Measurements from ENCODE around the gene PSMB3. TPM values are rescaled to one million over a fixed set of nuclear protein-coding genes. Genes with fewer than 3 reads are reported as not detected.

The PSMB3 gene
- polyA plus RNA-seq, 2 of the 4 experiments (the other 2 are of a cell fraction): 417 to 463 TPM

- Histone ChIP-seq H3K27ac (no peak overlapping the region), H3K9me3 (no peaks in the 10 kb centered on the region), H3K4me1 (no peaks in the 10 kb centered on the region), H3K4me3 (no peak overlapping the region), H3K4me2 (no peak overlapping the region)
- DNase-seq (ENCODE audit: low read depth in 1 of 2, low spot score in 1 of 2) (no peak), FAIRE-seq (no peak), ATAC-seq (no peak)
- ChIA-PET POLR2A (interaction anchor here (1.3 kb wide), 1 partner anchor 10 kb away, joined by 6 read pairs; the partner anchor contains the start of gene PSMB3), CTCF (interaction anchor here (0.7 to 3.8 kb wide), 16 partner anchors 8 to 413 kb away, joined by 3 to 12 read pairs (median 3); no protein-coding TSS in a partner anchor)
- WGBS (ENCODE audit: missing lambda C conversion rate): 91% methylated on average over 3 of the region's 3 CpGs
- TF ChIP-seq JUNB (IDR thresholded peaks at IDR 0.05): no peak
- TF ChIP-seq CHD4 (IDR thresholded peaks at IDR 0.05; ENCODE audit: borderline replicate concordance): no peak
- TF ChIP-seq ESRRA (IDR thresholded peaks at IDR 0.05; ENCODE audit: borderline replicate concordance, low read length): no peak
- TF ChIP-seq ZC3H11A (IDR thresholded peaks at IDR 0.05): no peak
- TF ChIP-seq PHF8 (IDR thresholded peaks at IDR 0.05; ENCODE audit: borderline replicate concordance, low read depth): no peak
- no peak for TF ChIP-seq HDAC2 (IDR thresholded peaks at IDR 0.05)
- no peak for TF ChIP-seq POLR2AphosphoS2 (conservative IDR thresholded peaks at IDR 0.05; ENCODE audit: low read length)
- TF ChIP-seq GATA3 (IDR thresholded peaks at IDR 0.05; ENCODE audit: borderline replicate concordance): no peak
- no peak for TF ChIP-seq KDM1A (IDR thresholded peaks at IDR 0.05; ENCODE audit: low read depth)
- no peak for TF ChIP-seq TP53 (CRISPR knock-in tag; IDR thresholded peaks at IDR 0.05)
- no peak for TF ChIP-seq MAX (IDR thresholded peaks at IDR 0.05)
- TF ChIP-seq HEYL (CRISPR knock-in tag; IDR thresholded peaks at IDR 0.05): no peak
- no peak for TF ChIP-seq ZFP36 (IDR thresholded peaks at IDR 0.05; ENCODE audit: borderline replicate concordance, partially characterized antibody)
Observed at GRCh38 chr17:38762231-38762630, 9.7 kb downstream of the PSMB3 start.

GRCh38 chr17:38766341-38766740, 13.8 kb downstream of the PSMB3 start:
- ChIA-PET POLR2A (interaction anchor here (0.9 kb wide), 1 partner anchor 17 kb away, joined by 3 read pairs; no protein-coding TSS in a partner anchor), CTCF (interaction anchor here (0.7 to 2.2 kb wide), 6 partner anchors 11 to 208 kb away, joined by 3 to 8 read pairs (median 4); no protein-coding TSS in a partner anchor)
- no peak overlapping the region for H3K4me3 ChIP-seq
- H3K4me1 ChIP-seq: no peaks in the 10 kb centered on the region
- DNase-seq (ENCODE audit: low read depth in 1 of 2, low spot score in 1 of 2) (no peak), FAIRE-seq (no peak), ATAC-seq (no peak)
- TF ChIP-seq ELK1 (IDR thresholded peaks at IDR 0.05; ENCODE audit: low read depth, low read length) (no peak), CBX8 (IDR thresholded peaks at IDR 0.05) (no peak), POLR2AphosphoS2 (conservative IDR thresholded peaks at IDR 0.05; ENCODE audit: low read length) (no peak), NR3C1 (IDR thresholded peaks at IDR 0.05) (no peak), HDAC2 (IDR thresholded peaks at IDR 0.05) (no peak), CHD4 (IDR thresholded peaks at IDR 0.05; ENCODE audit: borderline replicate concordance) (no peak), NPAS2 (CRISPR knock-in tag; IDR thresholded peaks at IDR 0.05; ENCODE audit: borderline replicate concordance) (no peak), HOXA7 (CRISPR knock-in tag; IDR thresholded peaks at IDR 0.05) (no peak), ZSCAN20 (CRISPR knock-in tag; IDR thresholded peaks at IDR 0.05) (no peak), RFX5 (IDR thresholded peaks at IDR 0.05) (no peak), ZC3H11A (IDR thresholded peaks at IDR 0.05) (no peak), BHLHE40 (IDR thresholded peaks at IDR 0.05; ENCODE audit: low read depth, low read length) (no peak), CEBPB (IDR thresholded peaks at IDR 0.05) (no peak)
- 88% methylated on average over 5 of the region's 5 CpGs for WGBS (ENCODE audit: missing lambda C conversion rate)
- no peaks in the 10 kb centered on the region for H3K9me3 ChIP-seq
- no peak overlapping the region for H3K4me2 ChIP-seq
- H3K27ac ChIP-seq: no peak overlapping the region

- CTCF ChIA-PET: interaction anchor here (0.7 to 2.0 kb wide), 3 partner anchors 8 to 33 kb away, joined by 3 to 9 read pairs (median 3); no protein-coding TSS in a partner anchor
- POLR2A ChIA-PET: no interaction called here
- no peak for TF ChIP-seq EP300 (IDR thresholded peaks at IDR 0.05)
- no peak for TF ChIP-seq NR3C1 (IDR thresholded peaks at IDR 0.05)
- TF ChIP-seq CHD2 (IDR thresholded peaks at IDR 0.05; ENCODE audit: low read length, partially characterized antibody): no peak
- TF ChIP-seq NPAS2 (CRISPR knock-in tag; IDR thresholded peaks at IDR 0.05; ENCODE audit: borderline replicate concordance): no peak
- TF ChIP-seq HEYL (CRISPR knock-in tag; IDR thresholded peaks at IDR 0.05): no peak
- no peak for TF ChIP-seq POLR2AphosphoS2 (conservative IDR thresholded peaks at IDR 0.05; ENCODE audit: low read length)
- TF ChIP-seq RCOR1 (IDR thresholded peaks at IDR 0.05; ENCODE audit: low read depth, low read length): no peak
- TF ChIP-seq KDM5A (IDR thresholded peaks at IDR 0.05): no peak
- no peak for TF ChIP-seq SREBF2 (IDR thresholded peaks at IDR 0.05)
- TF ChIP-seq FOSL2 (IDR thresholded peaks at IDR 0.05): no peak
- TF ChIP-seq FOSL2 (CRISPR knock-in tag; IDR thresholded peaks at IDR 0.05): no peak
- TF ChIP-seq ZSCAN20 (CRISPR knock-in tag; IDR thresholded peaks at IDR 0.05): no peak
- no peak for TF ChIP-seq NFE2L2 (conservative IDR thresholded peaks at IDR 0.05; ENCODE audit: low read length)
- no peak for TF ChIP-seq PHF8 (IDR thresholded peaks at IDR 0.05; ENCODE audit: borderline replicate concordance, low read depth)
- FAIRE-seq (no peak), ATAC-seq (no peak; a peak in 1 of 6 replicates), DNase-seq (ENCODE audit: low read depth in 1 of 2, low spot score in 1 of 2) (no peak)
- Histone ChIP-seq H3K4me2 (no peak overlapping the region), H3K9me3 (no peaks in the 10 kb centered on the region), H3K4me3 (no peak overlapping the region), H3K4me1 (no peaks in the 10 kb centered on the region), H3K27ac (no peak overlapping the region)
- 78% methylated on average over 6 of the region's 6 CpGs for WGBS (ENCODE audit: missing lambda C conversion rate)
Observed at GRCh38 chr17:38768417-38768816, 15.9 kb downstream of the PSMB3 start.

Data from A549 (cell line).